ENCODE data around the gene BGN. TPM values are rescaled to one million over a fixed set of nuclear protein-coding genes. Genes with fewer than 3 reads are reported as not detected.

The BGN gene
- total and polyA plus RNA-seq, 2 experiments from 2014 or later = 0.87 to 1.8 TPM

DNA sequence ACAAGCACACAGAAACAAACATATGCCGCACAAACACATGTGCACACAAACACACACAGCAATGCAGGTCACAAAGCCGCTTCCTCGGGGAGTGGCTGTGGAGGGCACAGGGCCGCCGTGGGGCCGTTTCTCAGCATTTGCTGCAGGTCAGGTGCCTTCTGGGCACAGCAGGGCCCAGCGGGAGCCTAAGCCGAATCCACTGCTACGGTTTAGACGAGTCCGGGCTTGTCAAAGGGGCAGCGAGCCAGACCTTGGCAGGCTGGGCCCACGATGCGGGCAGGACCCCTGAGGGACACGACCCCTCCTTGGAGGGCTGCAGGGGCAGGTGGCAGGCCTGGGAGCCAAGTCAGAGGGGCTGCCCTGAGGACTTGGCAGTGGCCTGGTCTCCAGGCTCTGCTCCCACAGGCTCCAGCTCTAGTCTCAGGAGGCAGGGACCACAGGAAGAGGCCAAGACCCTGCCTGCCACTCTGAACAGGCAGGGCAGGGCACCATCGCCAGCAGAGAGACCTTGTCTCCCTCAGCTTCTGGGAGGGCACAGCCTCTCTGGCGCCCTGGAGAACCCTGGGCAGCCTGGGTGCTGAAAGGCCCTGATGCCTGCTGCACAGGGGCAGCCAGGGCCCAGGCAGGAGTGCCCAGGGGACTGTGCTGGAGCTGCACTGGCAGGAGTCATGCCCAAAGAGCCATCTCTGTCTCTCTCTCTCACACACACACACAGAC is 17.2 kb downstream of the BGN start:
- Mint-ChIP-seq H3K4me1 (peaks cover 3% of the 10 kb centered on the region; the same call in 2 of the 3 replicates), H3K9me3 (no peaks in the 10 kb centered on the region; the same call in 2 of the 3 replicates), H3K27ac (no peak overlapping the region), H3K27me3 (ENCODE audit: insufficient read depth, low read depth, poor library complexity) (peaks cover 15% of the 10 kb centered on the region), H3K4me3 (no peak overlapping the region), H3K36me3 (ENCODE audit: low read depth) (no peaks in the 10 kb centered on the region; the same call in 2 of the 3 replicates)
- H3K4me3 ChIP-seq = no peak overlapping the region
- H3K4me2 ChIP-seq = no peak overlapping the region
- H3K27ac ChIP-seq (ENCODE audit: low read depth) = no peak overlapping the region
- no peaks in the 10 kb centered on the region for H3K79me2 ChIP-seq (replicated peaks; ENCODE audit: insufficient read depth)
- H4K20me1 ChIP-seq (replicated peaks; ENCODE audit: insufficient read depth) = no peaks in the 10 kb centered on the region
- peaks cover 10% of the 10 kb centered on the region for H3K27me3 ChIP-seq (ENCODE audit: insufficient read depth)
- no peak for ATAC-seq
- no peak for DNase-seq (ENCODE audit: low spot score)
- TF ChIP-seq EZH2phosphoT487 (IDR thresholded peaks at IDR 0.05; ENCODE audit: unreplicated experiment) = no peak
- TF ChIP-seq, protein P1, sequence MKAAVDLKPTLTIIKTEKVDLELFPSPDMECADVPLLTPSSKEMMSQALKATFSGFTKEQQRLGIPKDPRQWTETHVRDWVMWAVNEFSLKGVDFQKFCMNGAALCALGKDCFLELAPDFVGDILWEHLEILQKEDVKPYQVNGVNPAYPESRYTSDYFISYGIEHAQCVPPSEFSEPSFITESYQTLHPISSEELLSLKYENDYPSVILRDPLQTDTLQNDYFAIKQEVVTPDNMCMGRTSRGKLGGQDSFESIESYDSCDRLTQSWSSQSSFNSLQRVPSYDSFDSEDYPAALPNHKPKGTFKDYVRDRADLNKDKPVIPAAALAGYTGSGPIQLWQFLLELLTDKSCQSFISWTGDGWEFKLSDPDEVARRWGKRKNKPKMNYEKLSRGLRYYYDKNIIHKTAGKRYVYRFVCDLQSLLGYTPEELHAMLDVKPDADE (IDR thresholded peaks at IDR 0.05) = no peak
- no peak for TF ChIP-seq ZNF114 (CRISPR knock-in tag; IDR thresholded peaks at IDR 0.05)
- TF ChIP-seq STAT1 (IDR thresholded peaks at IDR 0.05; ENCODE audit: unreplicated experiment) = no peak
- no peak for TF ChIP-seq ZNF331 (CRISPR knock-in tag; IDR thresholded peaks at IDR 0.05; ENCODE audit: low read depth)
- TF ChIP-seq, protein P2, sequence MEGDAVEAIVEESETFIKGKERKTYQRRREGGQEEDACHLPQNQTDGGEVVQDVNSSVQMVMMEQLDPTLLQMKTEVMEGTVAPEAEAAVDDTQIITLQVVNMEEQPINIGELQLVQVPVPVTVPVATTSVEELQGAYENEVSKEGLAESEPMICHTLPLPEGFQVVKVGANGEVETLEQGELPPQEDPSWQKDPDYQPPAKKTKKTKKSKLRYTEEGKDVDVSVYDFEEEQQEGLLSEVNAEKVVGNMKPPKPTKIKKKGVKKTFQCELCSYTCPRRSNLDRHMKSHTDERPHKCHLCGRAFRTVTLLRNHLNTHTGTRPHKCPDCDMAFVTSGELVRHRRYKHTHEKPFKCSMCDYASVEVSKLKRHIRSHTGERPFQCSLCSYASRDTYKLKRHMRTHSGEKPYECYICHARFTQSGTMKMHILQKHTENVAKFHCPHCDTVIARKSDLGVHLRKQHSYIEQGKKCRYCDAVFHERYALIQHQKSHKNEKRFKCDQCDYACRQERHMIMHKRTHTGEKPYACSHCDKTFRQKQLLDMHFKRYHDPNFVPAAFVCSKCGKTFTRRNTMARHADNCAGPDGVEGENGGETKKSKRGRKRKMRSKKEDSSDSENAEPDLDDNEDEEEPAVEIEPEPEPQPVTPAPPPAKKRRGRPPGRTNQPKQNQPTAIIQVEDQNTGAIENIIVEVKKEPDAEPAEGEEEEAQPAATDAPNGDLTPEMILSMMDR (conservative IDR thresholded peaks at IDR 0.05; ENCODE audit: low read depth in 2 of 2) = no peak
- TF ChIP-seq, protein P3, sequence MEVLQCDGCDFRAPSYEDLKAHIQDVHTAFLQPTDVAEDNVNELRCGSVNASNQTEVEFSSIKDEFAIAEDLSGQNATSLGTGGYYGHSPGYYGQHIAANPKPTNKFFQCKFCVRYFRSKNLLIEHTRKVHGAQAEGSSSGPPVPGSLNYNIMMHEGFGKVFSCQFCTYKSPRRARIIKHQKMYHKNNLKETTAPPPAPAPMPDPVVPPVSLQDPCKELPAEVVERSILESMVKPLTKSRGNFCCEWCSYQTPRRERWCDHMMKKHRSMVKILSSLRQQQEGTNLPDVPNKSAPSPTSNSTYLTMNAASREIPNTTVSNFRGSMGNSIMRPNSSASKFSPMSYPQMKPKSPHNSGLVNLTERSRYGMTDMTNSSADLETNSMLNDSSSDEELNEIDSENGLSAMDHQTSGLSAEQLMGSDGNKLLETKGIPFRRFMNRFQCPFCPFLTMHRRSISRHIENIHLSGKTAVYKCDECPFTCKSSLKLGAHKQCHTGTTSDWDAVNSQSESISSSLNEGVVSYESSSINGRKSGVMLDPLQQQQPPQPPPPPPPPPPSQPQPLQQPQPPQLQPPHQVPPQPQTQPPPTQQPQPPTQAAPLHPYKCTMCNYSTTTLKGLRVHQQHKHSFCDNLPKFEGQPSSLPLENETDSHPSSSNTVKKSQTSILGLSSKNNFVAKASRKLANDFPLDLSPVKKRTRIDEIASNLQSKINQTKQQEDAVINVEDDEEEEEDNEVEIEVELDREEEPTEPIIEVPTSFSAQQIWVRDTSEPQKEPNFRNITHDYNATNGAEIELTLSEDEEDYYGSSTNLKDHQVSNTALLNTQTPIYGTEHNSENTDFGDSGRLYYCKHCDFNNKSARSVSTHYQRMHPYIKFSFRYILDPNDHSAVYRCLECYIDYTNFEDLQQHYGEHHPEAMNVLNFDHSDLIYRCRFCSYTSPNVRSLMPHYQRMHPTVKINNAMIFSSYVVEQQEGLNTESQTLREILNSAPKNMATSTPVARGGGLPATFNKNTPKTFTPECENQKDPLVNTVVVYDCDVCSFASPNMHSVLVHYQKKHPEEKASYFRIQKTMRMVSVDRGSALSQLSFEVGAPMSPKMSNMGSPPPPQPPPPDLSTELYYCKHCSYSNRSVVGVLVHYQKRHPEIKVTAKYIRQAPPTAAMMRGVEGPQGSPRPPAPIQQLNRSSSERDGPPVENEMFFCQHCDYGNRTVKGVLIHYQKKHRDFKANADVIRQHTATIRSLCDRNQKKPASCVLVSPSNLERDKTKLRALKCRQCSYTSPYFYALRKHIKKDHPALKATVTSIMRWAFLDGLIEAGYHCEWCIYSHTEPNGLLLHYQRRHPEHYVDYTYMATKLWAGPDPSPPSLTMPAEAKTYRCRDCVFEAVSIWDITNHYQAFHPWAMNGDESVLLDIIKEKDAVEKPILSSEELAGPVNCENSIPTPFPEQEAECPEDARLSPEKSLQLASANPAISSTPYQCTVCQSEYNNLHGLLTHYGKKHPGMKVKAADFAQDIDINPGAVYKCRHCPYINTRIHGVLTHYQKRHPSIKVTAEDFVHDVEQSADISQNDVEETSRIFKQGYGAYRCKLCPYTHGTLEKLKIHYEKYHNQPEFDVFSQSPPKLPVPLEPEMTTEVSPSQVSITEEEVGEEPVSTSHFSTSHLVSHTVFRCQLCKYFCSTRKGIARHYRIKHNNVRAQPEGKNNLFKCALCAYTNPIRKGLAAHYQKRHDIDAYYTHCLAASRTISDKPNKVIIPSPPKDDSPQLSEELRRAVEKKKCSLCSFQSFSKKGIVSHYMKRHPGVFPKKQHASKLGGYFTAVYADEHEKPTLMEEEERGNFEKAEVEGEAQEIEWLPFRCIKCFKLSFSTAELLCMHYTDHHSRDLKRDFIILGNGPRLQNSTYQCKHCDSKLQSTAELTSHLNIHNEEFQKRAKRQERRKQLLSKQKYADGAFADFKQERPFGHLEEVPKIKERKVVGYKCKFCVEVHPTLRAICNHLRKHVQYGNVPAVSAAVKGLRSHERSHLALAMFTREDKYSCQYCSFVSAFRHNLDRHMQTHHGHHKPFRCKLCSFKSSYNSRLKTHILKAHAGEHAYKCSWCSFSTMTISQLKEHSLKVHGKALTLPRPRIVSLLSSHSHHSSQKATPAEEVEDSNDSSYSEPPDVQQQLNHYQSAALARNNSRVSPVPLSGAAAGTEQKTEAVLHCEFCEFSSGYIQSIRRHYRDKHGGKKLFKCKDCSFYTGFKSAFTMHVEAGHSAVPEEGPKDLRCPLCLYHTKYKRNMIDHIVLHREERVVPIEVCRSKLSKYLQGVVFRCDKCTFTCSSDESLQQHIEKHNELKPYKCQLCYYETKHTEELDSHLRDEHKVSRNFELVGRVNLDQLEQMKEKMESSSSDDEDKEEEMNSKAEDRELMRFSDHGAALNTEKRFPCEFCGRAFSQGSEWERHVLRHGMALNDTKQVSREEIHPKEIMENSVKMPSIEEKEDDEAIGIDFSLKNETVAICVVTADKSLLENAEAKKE (CRISPR knock-in tag; IDR thresholded peaks at IDR 0.05) = no peak
- TF ChIP-seq EZH2 (IDR thresholded peaks at IDR 0.05; ENCODE audit: low read depth, unreplicated experiment) = no peak
- no peak for TF ChIP-seq POLR2AphosphoS5 (IDR thresholded peaks at IDR 0.05; ENCODE audit: low read depth)
- no peak for TF ChIP-seq JUNB (IDR thresholded peaks at IDR 0.05; ENCODE audit: unreplicated experiment)
- TF ChIP-seq CREB1 (CRISPR knock-in tag; IDR thresholded peaks at IDR 0.05; ENCODE audit: low read depth) = no peak
- no peaks in the 10 kb centered on the region for H3F3A ChIP-seq (replicated peaks; ENCODE audit: low read depth)
- H3K36me3 ChIP-seq (ENCODE audit: insufficient read depth) = no peaks in the 10 kb centered on the region
- H2AFZ ChIP-seq = no peak overlapping the region
- H3K4me1 ChIP-seq (ENCODE audit: insufficient read depth) = no peaks in the 10 kb centered on the region
- no peaks in the 10 kb centered on the region for H3K9me2 ChIP-seq (ENCODE audit: insufficient read depth)

Data from GM23338 (cell line).